HG03354 (cell line): ENCODE data around the gene KRTAP5-6.

Experiments
- ATAC-seq: cut with Tn5 transposase; IDR thresholded peaks from one replicate; pipeline ENCODE4 v1.9.1; 2021; ENCODE audit warnings: mild to moderate bottlenecking; ENCODE audit not compliant: unreplicated experiment, poor library complexity, severe bottlenecking

KRTAP5-6 gene

GRCh38 chr11:1696608-1697570 lies at the start of gene KRTAP5-6:
KRTAP5-6 (plus strand) TSS chr11:1697195; CDS start chr11:1697246, 51 bp downstream.
- no peak for ATAC-seq

DNA sequence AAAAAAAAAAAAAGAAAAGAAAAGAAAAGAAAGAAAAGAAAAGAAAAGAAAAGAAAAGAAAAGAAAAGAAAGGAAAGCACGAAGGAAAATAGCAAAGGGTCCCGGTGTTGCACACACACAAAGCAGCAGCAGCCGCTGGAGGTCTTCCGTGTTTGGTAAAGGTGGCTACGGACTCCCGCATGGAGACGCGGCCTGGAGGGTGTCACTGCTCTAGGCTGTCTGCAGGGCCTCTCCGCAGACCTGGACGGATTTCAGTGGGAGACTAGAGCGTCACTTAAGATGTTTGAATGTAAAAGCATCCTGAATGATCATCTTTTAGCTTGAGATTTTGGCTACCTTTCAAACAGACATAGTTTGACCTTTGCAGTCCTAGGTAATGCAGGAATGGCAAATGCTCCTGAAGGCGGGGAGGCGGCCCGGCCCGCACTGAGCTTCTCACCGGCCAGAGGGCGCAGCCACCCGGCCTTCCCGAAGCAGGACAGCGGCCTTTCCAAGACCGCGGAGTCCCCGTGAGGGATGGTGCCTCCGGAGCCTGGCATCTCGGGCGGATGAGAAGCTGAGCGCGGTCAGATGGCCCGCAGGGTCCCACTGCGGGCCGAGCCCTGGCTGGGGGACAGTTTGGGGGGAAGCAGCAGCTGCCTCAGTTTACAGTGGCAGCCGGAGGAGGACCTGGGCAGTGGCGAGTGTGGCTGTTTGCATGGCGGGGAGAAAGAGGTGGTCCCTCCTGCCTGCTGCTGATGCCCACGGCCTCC lies 48.9 kb upstream of the KRTAP5-6 start:
- no peak for ATAC-seq

DNA sequence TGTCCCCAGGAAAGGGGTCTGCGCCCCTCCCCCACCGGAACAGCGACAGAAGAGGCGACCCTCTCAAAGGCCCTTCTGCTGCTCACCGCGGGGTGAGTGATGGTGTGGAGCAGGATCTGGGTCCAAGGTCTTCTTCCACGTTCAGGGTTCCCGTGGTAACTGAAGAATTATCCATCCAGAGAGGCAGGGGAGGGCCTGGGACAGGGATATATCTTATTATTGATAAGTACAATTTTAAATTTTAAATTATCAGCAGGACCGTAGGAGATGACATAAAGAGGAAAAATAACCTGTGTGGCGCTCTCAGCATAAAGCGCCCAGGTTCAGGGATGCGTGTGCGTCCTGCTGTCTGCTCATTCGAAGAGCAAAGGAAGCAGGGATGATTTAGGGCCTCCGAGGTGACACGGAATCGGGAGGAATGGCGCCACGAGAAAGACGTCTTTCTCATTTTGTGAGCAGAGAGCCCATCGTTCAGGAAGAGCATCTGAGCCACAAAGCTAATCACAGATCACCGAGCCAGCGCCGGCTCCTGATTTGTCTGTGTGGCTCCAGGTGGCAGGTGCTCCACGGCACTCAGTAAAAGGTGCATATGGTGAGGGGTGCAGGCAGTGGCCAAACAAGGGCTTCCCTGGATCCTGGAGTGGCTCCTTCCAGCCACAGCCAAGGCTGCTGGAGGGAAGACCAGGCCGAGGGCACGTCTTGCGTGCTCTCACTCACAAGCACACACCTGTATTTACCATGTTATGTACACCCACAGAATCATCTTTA lies 48.2 kb upstream of the KRTAP5-6 start:
- ATAC-seq = no peak

DNA sequence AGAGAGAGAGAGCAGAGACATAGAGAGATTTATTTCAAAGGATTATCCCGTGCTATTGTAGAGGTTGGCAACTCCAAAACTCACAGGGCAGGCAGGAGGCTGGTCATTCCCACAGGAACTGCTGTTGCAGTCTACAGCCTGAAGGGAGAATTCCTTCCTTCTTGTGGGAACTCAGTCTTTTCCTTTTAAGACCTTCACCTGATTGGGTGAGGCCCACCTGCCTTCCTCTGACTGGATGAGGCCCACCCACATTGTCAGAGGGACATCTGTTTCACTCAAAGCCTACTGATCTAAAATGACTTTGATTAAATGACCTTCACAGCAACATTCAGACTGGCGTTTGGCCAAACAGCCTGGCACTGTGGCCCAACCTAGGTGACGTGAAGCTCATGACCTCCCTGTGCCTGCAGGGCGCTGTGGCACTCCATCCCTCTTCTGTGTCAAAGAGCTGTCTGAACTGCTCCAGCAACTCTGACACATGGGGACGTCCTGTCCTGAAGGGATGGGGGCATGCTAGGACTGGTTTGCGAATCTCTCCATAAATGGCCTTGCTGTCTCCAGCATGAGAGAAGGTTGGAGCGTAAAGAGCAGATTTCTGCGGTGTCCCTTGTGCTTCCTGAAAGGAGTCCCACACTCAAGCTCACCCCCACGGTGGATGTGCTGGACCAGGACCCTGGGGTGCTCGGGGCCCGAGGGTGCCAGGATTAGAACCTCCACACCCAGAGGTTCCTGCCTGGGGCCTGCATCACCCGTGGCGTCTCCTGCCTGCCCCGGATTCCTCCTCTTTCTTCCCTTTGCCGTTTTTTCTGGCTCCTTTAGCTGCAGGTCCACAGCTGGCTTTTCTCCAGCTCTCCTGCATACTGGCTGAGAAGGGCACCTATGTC lies 46.7 kb upstream of the KRTAP5-6 start:
- no peak for ATAC-seq

DNA sequence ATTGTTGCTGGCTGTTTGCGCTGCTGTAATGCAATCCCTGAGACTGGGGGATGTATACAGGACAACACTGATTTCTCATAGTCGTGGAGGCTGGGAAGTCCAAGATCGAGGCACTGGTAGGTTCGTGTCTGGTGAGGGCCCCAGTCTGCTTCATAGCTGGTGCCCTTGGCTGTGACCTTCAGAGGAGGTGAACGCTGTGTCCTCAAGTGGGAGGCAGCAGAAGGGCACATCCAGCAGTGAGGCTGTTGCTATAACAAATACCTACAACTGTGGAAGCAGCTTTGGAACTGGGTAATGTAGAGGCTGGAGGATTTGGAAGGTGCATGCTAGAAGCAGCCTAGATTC lies 46.1 kb upstream of the KRTAP5-6 start:
- ATAC-seq = no peak

GRCh38 chr11:1651411-1651980 lies 45.5 kb upstream of the KRTAP5-6 start:
- ATAC-seq = no peak

GRCh38 chr11:1652026-1652425 lies 45.0 kb upstream of the KRTAP5-6 start:
- ATAC-seq = no peak

- ATAC-seq = no peak
Measured at GRCh38 chr11:1652442-1652770, 44.6 kb upstream of the KRTAP5-6 start.

GRCh38 chr11:1652771-1653540 lies 44.0 kb upstream of the KRTAP5-6 start:
- no peak for ATAC-seq

DNA sequence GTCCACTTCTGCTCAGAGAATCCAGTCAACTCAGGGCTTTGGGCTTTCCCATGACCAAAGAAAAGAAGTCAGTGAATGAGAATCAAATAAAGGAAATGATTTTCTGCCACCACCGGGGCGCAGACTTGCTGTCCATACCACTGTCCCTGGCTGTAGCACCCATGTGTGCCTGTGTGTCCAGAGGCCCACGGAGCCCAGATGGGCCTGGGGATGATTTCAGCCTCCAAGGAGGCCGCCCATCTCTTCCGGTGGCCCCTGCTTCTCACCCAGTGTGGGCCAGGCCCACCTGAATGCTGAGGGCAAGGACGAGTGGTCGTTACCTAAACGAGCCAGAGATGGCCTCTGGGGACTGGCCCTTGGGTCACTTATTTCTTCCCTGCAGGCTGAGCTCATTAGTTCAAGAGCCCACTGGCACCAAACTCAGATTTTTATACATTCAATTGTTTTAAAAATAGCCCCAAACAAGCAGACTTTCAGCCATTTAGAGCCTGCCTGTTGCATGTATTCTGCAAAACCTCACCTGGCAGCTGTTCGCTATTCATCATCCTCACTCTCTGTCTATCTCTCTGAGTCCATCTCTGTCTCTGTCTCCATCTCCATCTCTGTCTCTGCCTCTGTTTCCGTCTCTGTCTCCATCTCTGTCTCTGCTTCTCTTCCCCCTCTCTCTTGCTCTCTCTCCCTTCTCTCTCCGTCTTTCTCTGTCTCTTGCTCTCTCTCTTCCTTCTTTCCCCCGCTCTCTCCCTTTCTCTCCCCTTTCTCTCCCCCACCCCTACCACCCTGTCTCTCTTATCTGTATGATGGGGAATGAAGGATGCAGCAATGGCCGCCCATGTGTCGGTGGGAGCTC lies 43.2 kb upstream of the KRTAP5-6 start:
- no peak for ATAC-seq

DNA sequence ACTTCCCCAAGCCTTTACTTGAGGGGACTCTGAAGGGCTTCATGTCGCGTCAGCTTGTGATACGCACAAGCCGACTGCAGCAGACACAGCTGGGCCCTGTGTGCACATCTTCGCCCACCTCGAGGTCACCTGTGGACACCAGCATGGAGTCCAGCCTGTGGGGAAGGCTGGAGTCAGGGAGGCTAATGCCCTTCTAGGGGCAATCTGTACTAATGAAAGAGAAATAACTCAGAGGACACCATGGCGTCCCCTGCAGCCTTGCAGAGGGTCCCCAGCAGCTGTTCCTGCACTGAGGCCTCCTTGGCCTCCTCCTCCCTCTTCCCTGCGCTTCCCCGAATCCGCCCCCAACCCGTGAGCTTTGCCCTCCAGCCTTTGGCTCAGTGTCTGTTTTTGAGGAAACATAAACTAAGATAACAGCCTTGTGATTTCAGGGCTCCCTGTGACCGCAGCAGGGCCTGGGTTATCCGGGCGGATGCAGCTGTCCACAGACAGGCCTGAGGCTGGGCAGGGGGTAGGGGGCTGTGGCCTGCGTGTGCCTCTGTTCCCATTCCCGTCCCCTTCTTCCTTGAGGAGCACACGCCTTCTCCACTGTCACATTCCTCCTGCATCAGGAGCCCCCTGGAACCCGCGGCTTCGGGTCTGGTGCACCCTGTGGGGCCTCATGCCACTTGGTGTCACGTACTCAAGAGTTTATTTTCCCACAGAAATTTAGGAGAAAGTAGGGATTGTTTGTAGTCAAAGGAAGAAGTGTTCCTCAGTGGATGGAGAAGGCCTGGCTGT lies 42.4 kb upstream of the KRTAP5-6 start:
- no peak for ATAC-seq

DNA sequence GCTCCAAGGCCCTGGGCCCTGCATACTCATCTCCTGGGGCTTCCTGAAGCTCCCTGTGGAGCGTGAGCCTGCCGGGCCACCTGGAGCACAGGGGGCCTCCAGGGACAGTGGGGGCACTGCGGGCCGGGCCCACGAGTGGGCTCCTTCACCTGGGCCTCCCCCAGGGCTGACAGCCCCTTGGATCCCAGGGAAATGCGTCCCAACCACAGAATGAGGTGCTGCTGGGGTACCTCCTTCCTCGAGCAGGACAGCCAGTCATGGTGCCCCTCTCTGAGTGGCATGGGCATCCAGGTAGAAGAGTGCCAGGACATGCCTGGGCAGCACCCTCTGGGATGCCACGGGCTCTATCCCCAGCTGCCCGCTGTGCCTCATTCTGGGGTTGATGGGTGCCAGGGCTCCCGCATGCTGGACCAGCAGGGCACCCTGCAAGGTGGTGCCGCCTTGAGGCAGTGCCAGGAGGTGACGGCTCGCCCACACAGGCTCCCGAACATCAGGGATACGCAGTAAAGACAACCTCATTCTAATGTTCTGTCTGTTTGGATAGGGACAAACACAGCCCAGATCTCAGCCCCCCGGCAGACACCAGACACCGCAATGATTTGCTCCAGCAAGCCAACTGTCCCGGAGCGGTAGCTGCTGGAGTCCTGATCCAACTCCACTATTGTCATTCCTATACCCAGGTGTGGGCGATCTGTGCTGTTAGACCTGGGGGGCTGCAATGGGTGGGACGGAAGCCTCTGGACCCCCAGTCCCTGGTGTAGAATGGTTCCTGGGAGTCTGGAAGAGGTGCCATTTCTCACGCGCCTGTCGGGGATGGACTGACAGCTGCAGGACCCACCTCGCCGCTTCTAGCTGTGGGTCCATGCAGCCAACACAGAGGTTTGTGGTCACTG lies 41.6 kb upstream of the KRTAP5-6 start:
- ATAC-seq = no peak

DNA sequence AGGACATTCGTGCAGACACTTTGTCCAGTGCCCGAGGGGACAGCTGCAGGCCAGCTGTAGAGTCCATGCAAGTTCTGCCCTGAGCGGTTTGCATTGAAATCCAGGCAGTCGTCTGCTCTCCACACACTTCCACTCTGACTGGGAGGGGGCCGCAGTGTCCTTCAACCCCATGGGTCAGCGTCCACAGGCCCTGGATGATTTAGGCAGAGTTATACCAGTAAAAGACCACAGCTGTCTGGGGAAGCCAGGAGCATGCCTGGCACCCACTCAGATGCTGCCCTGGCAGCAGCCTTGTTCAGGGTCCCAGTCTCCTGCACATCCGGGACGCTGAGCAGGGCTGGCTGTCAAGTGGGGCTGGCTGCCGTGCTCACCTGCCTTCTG lies 40.9 kb upstream of the KRTAP5-6 start:
- no peak for ATAC-seq

GRCh38 chr11:1656670-1657069 lies 40.3 kb upstream of the KRTAP5-6 start:
- no peak for ATAC-seq

DNA sequence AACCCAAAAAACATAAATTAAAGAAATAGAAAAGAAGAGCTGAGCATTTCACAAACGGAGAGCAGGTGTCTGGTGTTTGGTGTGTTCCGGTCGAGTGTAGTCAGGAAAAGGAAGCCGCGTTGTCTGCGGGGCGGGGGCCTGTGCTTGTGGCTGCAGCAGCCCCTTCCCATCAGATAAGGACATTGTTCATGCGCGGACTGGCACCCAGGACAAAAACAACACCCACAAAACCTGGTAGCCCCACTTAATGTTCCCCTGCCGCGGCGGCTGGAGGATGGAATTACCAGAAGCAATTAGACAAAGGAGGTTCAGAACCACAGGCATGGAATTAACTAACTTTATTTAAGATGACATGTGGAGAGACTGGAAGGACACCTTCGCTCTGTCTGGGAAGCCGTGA lies 37.5 kb upstream of the KRTAP5-6 start:
- no peak for ATAC-seq
